Measurements from ENCODE around the gene MAN1A2. TPM values are rescaled to one million over a fixed set of nuclear protein-coding genes. Genes with fewer than 3 reads are reported as not detected.
"Not testable (repeated sequence)": the region's sequence is repeated elsewhere in the genome, so short reads cannot be mapped to it uniquely, and the experiment has no call there.

The MAN1A2 gene
- polyA plus RNA-seq, 12 donors, result 24.0 to 34.7 (median 26.3) TPM; not detected in 1

DNA sequence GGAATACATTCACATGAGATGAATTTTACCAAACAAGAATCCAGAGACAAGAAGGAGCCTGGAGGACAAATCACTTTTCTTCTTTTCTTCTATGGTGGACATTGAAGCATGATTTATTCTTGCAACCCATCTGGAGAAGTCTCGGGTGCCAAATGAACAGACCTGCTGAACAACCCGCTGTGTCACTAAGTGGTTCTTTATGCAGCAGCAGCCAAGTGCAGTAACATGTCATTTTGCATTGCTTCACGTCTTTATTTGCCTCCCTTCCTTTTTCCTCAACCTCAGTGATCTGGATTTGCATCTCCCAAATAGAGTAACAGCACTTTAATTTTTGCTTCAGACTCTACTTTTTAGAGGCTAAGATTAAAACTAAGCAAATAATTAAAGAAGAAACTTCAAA, 188.6 kb downstream of the MAN1A2 start:
- DNase-seq, result no peak

DNA sequence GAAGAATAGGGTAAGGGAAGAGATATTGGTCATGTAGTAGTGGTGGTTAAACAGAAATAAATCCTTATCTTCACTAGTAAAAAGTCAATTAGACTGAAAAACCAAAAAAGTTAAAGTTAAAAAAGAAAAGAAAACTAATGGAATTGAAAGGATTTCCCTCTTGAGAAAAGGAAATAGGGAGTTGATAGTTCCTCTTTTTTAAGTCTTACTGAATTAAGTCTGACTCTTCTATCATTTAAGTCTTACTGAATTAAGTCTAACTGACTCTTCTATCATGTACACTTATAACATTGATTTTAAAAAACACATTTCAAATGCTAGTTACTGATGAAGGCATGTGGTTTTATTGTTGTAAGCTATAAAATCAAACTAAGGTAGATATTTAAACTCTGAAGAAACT, 189.1 kb downstream of the MAN1A2 start:
- no peak for DNase-seq

DNA sequence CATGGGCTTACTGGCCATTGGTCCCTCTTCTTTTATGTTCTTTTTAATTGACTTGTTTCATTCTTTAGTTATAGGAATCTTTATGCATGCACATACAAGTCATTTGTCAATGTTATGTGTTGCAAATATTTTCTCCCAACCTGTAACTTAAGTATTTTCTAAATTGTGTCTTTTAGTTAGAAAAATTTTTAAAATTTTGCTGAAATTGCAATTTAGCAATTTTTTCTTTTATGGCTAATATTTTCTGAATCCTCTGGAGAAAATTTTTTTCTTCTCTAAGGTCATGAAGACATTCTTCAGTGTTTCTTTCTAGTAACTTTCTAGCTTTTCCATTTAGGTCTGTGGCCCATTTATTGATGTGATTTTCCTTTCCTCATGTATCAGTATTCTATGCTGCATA, 189.7 kb downstream of the MAN1A2 start:
- DNase-seq, result no peak

DNA sequence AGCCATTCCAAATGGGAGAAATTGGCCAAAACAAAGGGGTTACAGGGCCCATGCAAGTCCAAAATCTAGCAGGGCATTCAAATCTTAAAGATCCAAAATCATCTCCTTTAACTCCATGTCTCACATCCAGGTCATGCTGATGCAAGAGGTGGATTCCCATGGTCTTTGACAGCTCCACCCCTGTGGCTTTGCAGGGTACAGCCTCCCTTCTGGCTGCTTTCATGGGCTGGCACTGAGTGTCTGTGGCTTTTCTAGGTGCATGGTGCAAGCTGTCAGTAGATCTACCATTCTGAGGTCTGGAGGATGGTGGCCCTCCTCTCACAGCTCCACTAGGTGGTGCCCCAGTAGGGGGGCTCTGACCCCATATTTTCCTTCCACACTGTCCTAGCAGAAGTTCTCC, 191.2 kb downstream of the MAN1A2 start:
- DNase-seq, result not testable (repeated sequence)

DNA sequence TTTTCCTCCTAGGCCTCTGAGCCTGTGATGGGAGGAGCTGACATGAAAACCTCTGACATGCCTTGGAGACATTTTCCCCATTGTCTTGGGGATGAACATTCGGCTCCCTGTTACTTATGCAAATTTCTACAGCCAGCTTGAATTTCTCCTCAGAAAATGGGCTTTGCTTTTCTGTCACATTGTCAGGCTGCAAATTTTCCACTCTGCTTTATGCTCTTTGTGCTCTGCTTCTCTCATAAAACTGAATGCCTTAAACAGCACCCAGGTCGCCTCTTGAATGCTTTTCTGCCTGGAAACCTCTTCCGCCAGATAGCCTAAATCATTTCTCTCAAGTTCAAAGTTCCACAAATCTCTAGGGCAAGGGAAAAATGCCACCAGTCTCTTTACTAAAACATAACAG, 191.9 kb downstream of the MAN1A2 start:
- DNase-seq, result no peak

DNA sequence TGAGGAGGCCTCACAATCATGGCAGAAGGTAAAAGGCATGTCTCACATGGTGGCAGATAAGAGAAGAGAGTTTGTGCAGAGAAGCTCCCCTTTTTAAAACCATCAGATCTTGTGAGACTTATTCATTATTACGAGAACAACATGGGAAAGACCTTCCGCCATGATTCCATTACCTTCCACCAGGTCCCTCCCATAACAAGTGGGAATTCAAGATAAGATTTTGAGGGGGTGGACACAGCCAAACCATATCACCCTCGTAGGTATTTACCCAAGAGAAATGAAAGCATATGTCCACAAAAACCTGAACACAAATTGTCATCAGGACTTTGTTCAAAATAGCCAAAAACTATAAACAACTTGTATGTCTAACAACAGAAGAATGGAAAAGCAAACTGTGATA, 192.7 kb downstream of the MAN1A2 start:
- no peak for DNase-seq

DNA sequence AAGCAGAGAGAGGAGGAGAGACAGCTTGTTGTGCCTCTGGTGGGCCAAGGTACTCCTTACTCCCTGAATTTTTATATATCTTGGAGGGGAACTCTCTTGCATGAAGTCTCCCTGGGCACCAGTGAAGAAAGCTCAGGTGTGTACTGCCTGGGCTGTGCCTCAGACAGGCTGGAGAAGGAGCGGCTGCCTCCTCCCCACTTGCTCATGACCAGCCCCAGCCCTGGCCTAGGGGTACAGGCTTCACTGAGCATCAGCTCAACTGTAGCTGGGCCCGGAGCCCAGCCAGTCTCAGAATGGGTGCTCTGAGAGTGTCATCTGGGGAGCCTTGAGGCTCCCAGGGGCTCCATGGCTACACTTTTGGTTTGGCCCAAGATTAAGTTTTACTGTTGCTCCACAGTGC, 193.8 kb downstream of the MAN1A2 start:
- DNase-seq, result no peak

DNA sequence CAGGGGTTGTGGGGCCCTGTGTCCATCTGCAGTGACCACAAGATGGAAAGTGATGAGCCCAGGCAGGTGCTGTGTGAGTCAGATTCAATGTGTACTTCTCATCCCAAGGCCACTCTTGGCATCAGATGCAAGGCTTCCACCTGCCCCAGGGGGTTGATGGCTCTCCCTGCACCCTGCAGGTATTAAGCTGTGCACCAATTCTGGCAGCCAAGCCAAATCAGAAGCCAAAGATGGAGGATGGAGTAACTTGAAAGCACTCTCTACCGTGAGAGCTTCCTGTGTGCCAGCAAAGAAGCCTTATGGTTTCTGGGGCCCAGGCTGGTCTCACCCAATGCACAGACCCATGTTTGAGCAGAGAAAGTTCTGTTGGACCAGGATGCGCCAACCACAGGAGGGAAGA, 194.3 kb downstream of the MAN1A2 start:
- DNase-seq, result no peak

DNA sequence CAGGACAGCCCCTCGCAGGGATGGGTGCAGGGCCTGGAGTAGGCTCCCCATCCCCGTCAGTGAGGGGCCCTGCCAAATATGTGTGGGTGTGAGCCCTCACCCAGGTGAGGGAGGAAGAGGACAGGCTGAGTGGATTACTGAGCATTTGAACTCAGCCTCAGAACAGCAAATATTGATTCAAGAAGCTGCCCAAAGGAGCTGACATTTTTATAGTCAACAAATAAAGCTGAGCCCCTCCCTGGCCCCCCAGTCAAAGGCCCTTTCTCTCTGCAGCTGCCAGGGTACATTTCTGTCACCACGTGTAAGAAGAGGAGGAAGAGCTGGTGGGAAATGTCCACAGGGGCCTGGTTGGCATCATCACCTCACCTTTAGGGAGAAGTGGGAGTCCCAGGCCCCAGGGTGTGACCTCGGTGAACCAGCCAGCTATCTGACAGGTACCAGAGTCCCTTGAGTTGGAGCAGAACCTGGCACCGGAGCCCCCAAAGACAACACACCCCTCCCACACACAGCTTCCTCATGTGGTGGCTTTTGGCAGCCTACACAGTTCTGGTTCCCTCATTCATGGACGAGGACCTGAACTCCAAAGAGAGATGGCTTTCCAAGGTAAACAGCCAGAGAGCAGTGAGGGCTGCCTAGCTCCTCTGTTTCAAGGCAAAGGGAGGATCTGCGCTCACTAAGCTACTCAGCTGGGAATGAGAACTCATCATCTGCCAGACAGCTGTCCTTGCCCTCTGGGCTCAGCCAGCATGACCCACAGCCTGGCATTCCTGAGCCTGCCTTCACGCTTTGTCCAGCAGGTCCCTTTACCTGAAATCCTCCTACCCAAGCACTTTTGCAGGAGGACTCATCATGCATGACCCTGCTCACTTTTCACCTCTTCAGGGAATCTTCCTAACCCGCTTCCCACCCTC, 195.6 kb downstream of the MAN1A2 start:
- no peak for DNase-seq

DNA sequence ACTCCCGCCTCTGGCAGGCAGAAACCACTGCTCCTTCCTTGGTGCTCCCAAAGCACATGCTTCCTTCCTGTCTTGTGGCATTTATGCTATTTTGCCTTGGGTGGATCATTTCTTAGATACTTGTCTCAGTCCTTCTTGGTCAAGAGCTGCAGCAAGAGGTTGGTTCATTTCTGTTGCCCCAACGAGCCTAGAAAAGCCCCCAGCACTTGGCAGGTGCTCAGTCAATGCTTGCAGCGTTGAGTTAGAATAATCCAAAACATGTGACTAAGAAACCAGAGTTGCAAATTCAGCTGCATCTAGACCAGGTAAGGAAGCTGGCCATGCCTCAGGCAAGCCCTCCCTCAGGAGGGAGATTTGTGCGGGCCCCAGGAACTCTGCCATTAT, 196.2 kb downstream of the MAN1A2 start:
- no peak for DNase-seq

DNA sequence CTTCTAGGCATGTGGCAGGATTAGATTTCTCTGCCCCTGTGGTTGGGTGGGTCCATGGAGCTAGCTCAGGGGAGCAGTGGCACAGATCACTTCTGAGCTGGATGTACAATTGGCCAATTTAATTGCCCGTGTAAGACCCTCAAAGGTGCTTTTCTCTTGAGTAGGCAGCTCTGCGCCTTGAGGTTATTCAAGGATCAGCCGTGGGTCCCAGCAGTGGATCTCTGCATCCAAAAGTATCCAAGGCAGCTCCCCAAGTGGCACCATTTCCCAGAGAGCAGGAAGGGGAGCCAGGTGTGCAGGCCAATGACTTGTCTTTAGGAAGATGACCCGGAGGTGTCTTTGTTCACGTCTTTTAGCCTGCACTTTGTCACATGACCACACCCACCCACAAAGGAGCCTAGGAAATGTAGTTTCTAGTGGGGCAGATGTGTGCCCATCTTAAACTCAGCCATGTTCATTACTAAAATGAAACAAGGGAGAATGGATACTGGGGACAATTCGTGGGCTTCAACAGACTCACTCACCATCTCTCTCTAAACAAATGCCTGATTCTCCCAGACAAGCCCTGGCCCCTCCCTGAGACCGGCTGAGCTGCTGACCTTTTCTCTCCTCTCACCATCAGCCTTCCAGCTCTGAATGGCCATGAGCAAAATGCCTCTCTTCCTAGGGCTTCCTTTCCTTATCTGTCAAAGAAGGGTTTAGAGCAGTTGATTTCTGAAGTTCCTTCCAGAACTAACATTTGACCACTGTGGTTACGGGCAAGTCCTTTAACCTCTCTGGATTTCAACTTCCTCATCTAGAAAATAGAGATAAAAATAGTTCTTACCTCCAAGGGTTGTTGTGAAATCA, 197.2 kb downstream of the MAN1A2 start:
- DNase-seq, result no peak

DNA sequence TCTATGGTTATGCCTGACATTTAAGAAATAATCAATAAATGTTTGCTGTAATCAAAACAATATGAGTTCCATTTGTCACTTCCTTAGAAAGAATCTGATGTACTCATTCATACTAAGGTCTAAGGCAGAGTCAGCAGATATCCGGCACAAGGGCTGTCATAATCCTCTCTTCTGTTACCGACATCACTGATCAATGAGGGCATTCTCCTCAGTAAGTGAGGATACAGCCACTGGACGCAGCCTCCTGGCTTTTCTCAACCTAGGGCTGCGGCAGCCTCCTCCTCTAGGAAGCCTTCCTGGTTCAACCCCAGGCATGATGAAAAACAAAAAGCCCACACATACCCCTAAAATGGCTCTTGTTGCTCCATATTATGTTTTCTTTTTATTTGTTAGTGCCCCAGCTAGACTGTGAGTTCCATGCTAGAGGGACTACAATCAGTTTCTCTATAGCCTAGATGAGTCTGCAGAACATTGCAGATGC, 197.9 kb downstream of the MAN1A2 start:
- no peak for DNase-seq

DNA sequence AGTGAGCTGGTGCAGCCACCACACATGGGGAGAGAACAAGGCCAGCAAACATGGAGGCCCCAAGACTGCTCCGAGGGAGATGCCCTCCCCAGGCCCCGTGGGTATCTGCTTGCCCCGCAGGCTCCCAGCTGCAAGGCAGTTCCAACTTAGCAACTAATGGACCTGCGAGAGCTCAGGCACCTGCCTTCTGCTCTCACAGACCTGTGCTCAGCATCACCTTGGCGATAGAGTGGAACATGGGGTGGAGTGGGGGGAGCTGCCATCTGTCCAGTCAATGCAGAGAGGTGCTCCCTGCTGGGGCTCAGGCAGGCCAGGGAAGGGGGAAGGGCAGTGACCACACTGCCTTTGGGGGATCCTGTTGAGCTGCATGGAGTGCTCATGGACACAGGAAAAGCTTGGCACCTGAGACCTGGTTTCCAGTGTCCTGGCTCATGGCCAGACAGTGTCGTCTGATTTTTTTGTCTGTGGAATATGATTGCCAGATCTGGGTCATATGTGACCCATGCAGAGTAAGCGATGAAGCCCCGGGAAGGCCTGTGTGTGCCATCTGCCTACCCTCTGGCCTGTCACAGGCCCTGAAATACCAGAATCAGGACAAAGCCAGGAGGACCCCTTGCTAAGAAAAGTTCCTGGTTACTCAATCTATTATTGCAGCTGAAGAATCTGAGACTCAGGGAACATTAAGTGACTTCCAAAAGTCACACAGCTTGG, 198.7 kb downstream of the MAN1A2 start:
- no peak for DNase-seq

DNA sequence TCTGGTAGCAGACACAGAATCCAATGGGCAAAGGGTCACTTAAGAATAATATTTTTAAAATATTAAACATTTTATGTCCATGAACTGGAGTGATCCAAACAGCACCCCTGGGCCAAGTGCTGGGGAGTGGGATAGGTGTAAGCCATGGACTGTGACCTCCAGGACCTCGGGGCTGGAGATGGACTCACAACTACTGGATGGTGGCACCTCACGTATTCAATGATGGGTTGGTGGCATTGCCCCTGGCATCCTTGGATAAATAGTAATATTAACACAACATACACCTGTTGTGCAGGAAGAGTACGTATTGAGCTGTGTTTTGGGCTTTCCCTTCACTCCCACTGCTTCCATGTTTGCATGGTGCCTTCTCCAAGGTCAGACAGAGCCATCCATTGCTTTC, 199.3 kb downstream of the MAN1A2 start:
- DNase-seq, result no peak

DNA sequence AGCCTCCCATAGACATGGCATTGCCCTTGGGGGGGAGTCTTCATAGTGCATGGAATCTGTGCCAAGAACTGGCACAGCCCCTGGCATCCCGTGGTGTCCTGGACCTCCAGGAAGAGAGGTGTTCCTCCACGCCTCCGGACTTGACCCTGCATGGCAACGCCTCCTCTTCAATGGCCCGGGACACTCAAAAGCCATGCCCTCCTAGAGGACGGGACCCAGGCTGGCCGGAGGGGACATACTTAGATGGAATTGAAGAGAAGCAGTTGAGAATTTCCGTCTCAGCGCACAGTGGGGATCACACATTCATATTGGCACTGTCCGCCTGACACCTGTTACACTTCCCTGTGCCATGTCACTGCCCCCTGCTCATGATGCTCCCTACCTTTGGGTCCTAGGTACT, 200.2 kb downstream of the MAN1A2 start:
- no peak for DNase-seq

DNA sequence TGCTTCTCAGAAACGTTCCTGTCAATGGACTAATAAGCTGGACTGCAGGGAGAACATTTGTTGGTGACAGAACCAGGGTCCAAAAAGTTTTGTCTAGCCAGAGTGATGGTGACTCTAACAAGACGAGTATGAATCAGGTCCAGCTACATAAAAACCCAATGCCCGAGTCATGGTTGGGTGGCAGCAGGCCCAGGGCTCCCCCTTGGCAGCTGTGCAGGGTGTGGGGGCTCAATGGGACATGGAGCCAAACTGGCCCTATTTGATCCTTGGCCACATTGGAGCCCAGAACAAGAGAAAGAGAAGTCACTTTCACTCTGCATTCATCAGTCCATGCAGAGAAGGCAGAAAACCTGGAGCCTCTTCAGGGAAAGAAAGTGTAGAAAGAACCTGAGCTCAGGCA, 200.7 kb downstream of the MAN1A2 start:
- no peak for DNase-seq

DNA sequence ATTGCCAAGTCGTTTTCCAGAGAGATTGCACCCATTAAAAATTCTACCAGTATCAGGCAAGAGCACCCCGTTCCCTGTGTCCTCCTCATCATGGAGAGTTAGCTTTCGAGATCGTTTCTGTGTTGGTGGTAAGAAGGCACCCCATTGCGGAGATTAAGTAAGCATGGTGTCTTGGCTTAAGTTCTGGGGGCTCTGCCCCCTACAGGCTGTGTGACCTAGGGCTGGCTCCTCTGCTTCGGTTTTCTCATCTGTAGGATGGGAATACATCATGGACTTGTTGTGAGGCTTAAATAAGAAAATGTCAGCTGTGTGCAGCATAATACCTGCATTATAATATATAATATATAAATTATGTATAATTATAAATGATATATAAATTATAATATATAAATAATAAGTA, 201.8 kb downstream of the MAN1A2 start:
- DNase-seq, result no peak

DNA sequence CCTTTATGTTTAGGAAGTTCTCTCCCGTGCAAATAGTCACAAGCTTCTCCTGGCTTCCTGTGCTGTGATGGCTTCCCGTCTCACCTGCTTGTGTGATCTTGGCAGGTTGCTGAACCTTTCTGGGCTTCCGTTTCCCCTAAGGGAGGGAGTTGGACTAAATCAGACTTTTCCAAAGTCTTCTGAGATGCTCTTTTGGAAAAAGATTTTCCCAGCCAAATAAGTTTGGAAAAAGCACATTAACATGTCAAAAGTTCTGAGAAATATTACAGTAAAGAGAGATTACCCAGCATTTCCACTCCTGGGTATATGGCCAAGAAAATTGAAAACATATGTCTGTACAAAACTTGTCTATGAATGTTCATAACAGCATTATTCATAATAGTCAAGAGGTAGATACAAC, 202.6 kb downstream of the MAN1A2 start:
- peak; percentile 85 for DNase-seq

DNA sequence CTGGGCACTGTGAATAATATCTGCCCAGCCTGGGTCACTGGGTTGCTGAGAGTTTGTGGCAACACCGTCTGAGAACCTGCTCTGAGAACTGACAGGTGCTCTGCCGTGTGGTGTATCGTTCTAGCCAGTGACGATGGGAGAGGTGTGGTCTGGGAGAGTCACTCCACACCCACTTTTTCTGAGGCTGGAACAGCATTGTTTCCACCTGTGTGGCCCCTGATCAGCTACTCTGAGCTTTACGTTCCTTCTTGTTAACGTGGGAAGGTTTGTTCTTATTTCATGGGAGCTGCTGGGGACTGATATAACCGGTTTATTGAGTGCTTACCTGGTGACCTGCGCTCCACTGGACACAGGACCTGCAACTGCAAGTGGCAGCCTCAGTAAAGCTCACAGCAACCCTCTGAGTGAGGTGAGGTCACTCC, 203.8 kb downstream of the MAN1A2 start:
- DNase-seq, result no peak

DNA sequence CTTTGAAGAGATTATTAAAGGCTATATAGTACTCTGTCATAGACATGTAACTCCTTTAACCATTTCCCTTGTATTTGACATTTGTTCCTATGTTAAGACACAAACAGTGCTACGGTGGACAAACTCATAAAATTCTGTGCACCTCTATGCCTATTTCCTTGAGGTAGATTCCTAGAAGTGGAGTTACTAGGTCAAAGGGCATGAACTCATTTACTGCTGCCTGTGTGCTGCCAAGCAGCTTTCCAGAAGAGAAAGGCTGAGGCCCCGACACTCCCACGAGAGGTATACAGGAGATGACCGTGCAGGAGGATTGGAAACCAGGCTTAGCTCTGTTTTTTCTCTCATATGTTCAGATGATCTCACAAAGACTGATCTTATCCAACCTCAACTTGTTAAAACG, 204.2 kb downstream of the MAN1A2 start:
- DNase-seq, result no peak

DNA sequence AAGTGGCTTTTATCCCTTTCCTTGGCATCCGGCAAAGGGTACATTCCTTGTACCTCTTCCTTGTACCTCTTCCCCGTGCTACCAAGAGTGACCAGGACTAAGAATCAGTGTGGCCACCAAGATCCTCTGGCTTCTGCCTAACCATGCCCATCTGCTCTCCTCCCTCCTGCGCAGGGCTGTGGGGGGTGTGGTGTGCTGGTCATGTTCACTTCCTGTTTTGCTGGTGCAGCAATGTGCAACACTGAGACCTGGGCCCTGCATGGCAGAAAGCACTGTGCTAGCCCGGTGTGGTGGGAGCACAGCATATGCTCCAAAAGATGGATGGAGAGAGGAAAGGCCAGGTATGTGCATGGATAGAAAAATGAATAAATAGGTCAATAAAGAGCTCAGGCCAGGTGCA, 205.3 kb downstream of the MAN1A2 start:
- DNase-seq, result no peak

DNA sequence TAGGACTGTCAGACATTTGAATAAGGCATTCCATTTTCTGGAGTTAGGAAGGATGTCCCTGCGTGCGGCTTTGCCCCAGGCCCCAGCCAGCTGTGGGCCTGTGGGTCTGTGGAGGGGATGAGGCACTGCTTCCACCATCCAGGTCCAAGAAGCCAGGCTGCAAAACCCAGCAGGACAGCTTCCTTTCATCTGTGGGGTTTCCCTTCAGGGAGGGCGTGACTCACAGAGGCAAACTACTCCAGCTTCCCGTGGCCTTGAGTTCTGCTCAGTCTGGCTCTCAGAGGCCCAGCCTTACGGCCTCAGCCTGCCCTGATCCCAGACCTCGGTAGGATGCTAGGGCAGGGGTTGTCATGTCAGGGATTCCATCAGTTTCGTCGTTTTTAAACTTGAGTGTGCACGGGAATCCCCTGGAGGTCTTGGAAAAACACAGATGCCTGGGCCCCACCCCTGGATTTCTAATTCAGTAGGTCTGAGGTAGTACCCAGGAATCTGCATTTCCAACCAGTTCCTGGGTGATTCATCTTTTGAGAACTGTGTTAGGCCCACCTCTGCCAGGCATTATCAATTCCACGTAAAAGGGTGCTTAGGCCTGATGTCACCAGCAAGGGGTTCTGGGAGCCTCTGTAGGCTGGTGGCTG, 206.3 kb downstream of the MAN1A2 start:
- no peak for DNase-seq
